Kidney epithelial cell (primary cell): Measurements from ENCODE around the gene CRACDL. TPM values are rescaled to one million over a fixed set of nuclear protein-coding genes. Genes with fewer than 3 reads are reported as not detected.
A peak's percentile ranks its signal among the peaks of the same experiment; 100 is the strongest.

Source experiments
- DNase-seq: peaks from one replicate; pipeline ENCODE4 v3.0.0-alpha.2; 2010; ENCODE audit warnings: low read depth
- H3K27me3 ChIP-seq: 2 replicates; pipeline ENCODE4 v1.6.0; 2011; ENCODE audit warnings: low read length; ENCODE audit not compliant: control insufficient read depth, insufficient read depth
- H3K36me3 ChIP-seq: 2 replicates; pipeline ENCODE4 v1.5.1; 2011; ENCODE audit warnings: low read length; ENCODE audit not compliant: control insufficient read depth, insufficient read depth
- H3K4me3 ChIP-seq: 2 replicates; pipeline ENCODE4 v1.5.1; 2011; ENCODE audit warnings: low read depth, mild to moderate bottlenecking, control low read depth, low read length
- CTCF ChIP-seq: IDR thresholded peaks from 2 replicates; pipeline ENCODE4 v1.5.1; 2011; ENCODE audit warnings: mild to moderate bottlenecking, moderate library complexity, low read length, control low read depth, inconsistent platforms; ENCODE audit not compliant: insufficient read depth, poor library complexity, severe bottlenecking
- total RNA-seq: library from RNA; depleted of rRNA; stranded (reverse); fragments of >200 nt; gene quantifications from 2 replicates; pipeline ENCODE4 v1.2.3, GENCODE V29; 2015

The CRACDL gene
- total RNA-seq, 1 donor from 2014 or later, result 1.4 TPM

- DNase-seq, result no peak
- Histone ChIP-seq H3K4me3 (no peak overlapping the region), H3K27me3 (no peaks in the 10 kb centered on the region), H3K36me3 (no peaks in the 10 kb centered on the region)
- TF ChIP-seq CTCF, result no peak
Observed at GRCh38 chr2:98948956-98949739, 13.1 kb upstream of the CRACDL start.

- TF ChIP-seq CTCF, result no peak
- H3K4me3 ChIP-seq, result no peak overlapping the region
- no peaks in the 10 kb centered on the region for H3K36me3 ChIP-seq
- no peaks in the 10 kb centered on the region for H3K27me3 ChIP-seq
- no peak for DNase-seq
Observed at GRCh38 chr2:98947554-98947953, 11.5 kb upstream of the CRACDL start.

GRCh38 chr2:98946855-98947254 lies 10.8 kb upstream of the CRACDL start:
- Histone ChIP-seq H3K4me3 (no peak overlapping the region), H3K27me3 (no peaks in the 10 kb centered on the region), H3K36me3 (no peaks in the 10 kb centered on the region)
- no peak for DNase-seq
- TF ChIP-seq CTCF, result no peak

GRCh38 chr2:98944775-98945174 lies 8.8 kb upstream of the CRACDL start:
- peak; percentile 38 for DNase-seq
- no peak for TF ChIP-seq CTCF
- H3K4me3 ChIP-seq, result no peak overlapping the region

GRCh38 chr2:98940102-98940501 lies 4.1 kb upstream of the CRACDL start:
- Histone ChIP-seq H3K27me3 (peaks cover 12% of the 10 kb centered on the region), H3K36me3 (no peaks in the 10 kb centered on the region), H3K4me3 (no peak overlapping the region)
- no peak for DNase-seq
- no peak for TF ChIP-seq CTCF

More at GRCh38 chr2:98944775-98945174, 8.8 kb upstream of the CRACDL start:
- no peaks in the 10 kb centered on the region for H3K27me3 ChIP-seq
- H3K36me3 ChIP-seq, result no peaks in the 10 kb centered on the region

- no peak for DNase-seq
- no peak overlapping the region for H3K4me3 ChIP-seq
- no peaks in the 10 kb centered on the region for H3K36me3 ChIP-seq
- peaks cover 12% of the 10 kb centered on the region for H3K27me3 ChIP-seq
- TF ChIP-seq CTCF, result no peak
Observed at GRCh38 chr2:98937906-98938305, 1.9 kb upstream of the CRACDL start.
